ENCODE data around the gene HAND2. TPM values are rescaled to one million over a fixed set of nuclear protein-coding genes. Genes with fewer than 3 reads are reported as not detected.

The HAND2 gene
- total and polyA plus RNA-seq, 2 of the 13 experiments (the other 11 are each of a cell fraction or from before 2014, with no cell fraction given) = not detected

DNA sequence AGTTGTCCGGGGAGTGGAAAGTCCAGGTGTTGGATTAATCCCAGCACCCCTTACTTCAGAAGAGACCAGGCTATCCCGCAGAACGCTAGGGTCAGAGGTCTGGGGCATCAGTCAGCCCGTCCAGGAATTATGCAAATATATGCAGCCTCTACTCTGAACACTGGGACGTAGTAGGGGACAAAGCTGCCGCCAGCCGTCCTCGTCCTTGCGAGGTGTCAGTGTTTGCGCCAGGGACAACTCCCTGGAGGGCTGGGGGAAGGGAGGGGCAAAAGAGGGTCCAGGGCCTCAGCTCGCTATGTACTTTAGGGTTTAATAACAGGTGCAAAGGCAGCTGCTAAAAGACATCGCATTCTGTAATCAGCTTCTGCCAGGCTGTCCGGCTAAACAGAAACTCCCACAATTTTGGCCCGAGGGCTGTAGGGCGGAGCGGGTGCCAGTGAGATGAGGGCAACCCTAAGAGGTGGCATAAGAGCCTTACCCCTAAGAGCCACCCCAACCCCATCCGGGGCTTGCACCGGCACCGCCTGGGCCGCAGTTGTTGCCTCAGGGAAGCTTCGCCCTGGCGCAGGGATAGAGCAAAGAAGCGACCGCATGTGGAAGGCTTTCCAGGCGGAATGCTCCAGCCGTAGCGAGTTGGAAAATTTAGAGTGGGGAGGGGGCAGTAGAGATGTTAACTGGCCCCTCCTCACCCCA lies 8.4 kb downstream of the HAND2 start (continued):
- TF ChIP-seq KLF12 (CRISPR knock-in tag; IDR thresholded peaks at IDR 0.05; ENCODE audit: borderline replicate concordance) = no peak

DNA sequence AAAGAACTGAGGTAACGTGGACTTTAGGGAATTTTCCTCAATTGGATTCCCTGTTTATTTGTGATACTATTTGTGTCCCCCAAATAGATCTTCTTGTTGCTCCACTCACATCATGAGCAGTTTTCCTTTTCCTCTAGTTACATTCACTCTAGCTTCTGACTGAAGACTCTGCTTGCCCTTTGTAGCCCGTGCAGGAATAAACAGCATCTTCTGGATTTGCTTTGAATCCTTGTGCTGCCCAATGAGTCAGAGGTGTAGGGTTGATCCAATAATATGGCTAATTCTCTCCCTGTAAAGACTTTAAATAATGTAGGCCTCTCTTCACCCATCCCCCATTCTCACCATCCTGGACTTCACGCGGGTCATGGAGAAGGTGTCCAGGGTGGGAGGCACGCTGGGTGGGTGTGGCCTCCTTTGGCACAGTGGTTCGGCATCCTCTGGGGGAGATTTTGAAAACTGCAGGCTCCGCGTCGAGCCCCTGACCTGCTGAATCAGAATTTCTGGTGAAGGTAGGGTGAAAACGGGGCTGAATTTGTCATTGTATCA lies 9.0 kb downstream of the HAND2 start:
- H3K9ac ChIP-seq (ENCODE audit: insufficient read depth, low read depth, low read length) = no peak overlapping the region
- no peak overlapping the region for H3K4me3 ChIP-seq (replicated peaks in 1 of 3; ENCODE audit: insufficient read depth in 1 of 3, low read depth in 2 of 3, low read length in 3 of 3)
- ChIA-PET CTCF (ENCODE audit: low intra/inter-chr PET ratio, low total read pairs) (no interaction called here), POLR2A (no interaction called here)
- H3K9me3 ChIP-seq (ENCODE audit: low read length) = no peaks in the 10 kb centered on the region
- no peaks in the 10 kb centered on the region for H3K36me3 ChIP-seq (replicated peaks in 1 of 2; ENCODE audit: control insufficient read depth in 1 of 2, insufficient read depth in 2 of 2, low read length in 2 of 2)
- in situ Hi-C loops (cut with HindIII; ENCODE audit: extremely low pct_ligation_motif_present, low pct_unique_long_range_greater_than_20kb) (no loop called here), intact Hi-C loops (cut with micrococcal nuclease; ENCODE audit: unreplicated experiment) (no loop called here)
- 24% methylated on average over 6 of the region's 10 CpGs for WGBS (ENCODE audit: low lambda C conversion rate)
- ATAC-seq = no peak
- peaks cover 14 to 90% of the 10 kb centered on the region in 2 experiments for H3K27me3 ChIP-seq (ENCODE audit: control insufficient read depth in 1 of 2, insufficient read depth in 2 of 2, low read length in 2 of 2)
- H2AFZ ChIP-seq (ENCODE audit: low read length) = no peak overlapping the region
- TF ChIP-seq ARNT2 (CRISPR knock-in tag; IDR thresholded peaks at IDR 0.05; ENCODE audit: low read depth) (no peak), ZEB1 (IDR thresholded peaks at IDR 0.05; ENCODE audit: insufficient replicate concordance, low read depth) (no peak), SMAD9 (CRISPR knock-in tag; IDR thresholded peaks at IDR 0.05) (no peak), ELK4 (CRISPR knock-in tag; IDR thresholded peaks at IDR 0.05; ENCODE audit: borderline replicate concordance) (no peak), RXRA (CRISPR knock-in tag; IDR thresholded peaks at IDR 0.05) (no peak), HNRNPK (IDR thresholded peaks at IDR 0.05; ENCODE audit: low read depth, low read length, poor library complexity, severe bottlenecking) (no peak)
- no peaks in the 10 kb centered on the region for H4K20me1 ChIP-seq (ENCODE audit: insufficient read depth, low read length)
- H3K27ac ChIP-seq (ENCODE audit: extremely low read length, insufficient read depth, low read length) = no peak overlapping the region
- no peak overlapping the region for H3K4me2 ChIP-seq (ENCODE audit: low read depth, low read length)
- DNase-seq (ENCODE audit: low spot score) = no peak
- BruUV-seq (replicated peaks) = no TSS peak
- no peaks in the 10 kb centered on the region for H3K79me2 ChIP-seq (ENCODE audit: insufficient read depth, low read length)
- FAIRE-seq = no peak
- no peaks in the 10 kb centered on the region for H3K4me1 ChIP-seq (ENCODE audit: insufficient read depth, low read length)
